Breast epithelium (tissue), 3 donors: ENCODE results near the gene RTN3.

Experiments
- POLR2A ChIP-seq: fragments of 450-650 bp; IDR thresholded peaks from one replicate; pipeline ENCODE4 v1.6.1; 2016; ENCODE audit warnings: antibody characterized with exemption, mild to moderate bottlenecking, moderate library complexity
- TF ChIP-seq, protein P1 (sequence below), 3 donors: fragments of 450-650 bp; IDR thresholded peaks; one replicate each; pipeline ENCODE4 v1.5.1; 2016 to 2017; ENCODE audit warnings: antibody characterized with exemption in 3 of 3, mild to moderate bottlenecking in 3 of 3, moderate library complexity in 3 of 3

DNA sequence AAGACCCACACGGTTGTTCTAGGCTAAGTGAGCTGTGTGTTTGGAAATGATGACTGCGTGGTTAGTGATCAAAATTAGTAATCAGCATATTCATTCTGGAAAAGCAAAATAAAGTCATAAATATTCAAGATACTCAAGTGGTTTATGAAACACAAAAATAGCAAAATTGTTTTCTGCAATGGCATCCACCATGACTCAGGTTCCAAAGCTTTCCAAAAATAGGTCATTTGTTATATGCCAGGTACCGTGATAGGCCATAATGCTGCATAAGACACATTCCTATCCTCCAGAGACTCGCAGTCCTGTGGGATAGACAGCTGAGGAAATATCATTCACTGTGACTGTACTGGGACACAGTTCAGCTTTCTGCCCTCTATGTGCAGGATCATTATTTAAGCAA, 7.7 kb upstream of the RTN3 start:
- TF ChIP-seq, protein P1, sequence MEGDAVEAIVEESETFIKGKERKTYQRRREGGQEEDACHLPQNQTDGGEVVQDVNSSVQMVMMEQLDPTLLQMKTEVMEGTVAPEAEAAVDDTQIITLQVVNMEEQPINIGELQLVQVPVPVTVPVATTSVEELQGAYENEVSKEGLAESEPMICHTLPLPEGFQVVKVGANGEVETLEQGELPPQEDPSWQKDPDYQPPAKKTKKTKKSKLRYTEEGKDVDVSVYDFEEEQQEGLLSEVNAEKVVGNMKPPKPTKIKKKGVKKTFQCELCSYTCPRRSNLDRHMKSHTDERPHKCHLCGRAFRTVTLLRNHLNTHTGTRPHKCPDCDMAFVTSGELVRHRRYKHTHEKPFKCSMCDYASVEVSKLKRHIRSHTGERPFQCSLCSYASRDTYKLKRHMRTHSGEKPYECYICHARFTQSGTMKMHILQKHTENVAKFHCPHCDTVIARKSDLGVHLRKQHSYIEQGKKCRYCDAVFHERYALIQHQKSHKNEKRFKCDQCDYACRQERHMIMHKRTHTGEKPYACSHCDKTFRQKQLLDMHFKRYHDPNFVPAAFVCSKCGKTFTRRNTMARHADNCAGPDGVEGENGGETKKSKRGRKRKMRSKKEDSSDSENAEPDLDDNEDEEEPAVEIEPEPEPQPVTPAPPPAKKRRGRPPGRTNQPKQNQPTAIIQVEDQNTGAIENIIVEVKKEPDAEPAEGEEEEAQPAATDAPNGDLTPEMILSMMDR (IDR thresholded peaks at IDR 0.05): no peak
- TF ChIP-seq POLR2A: no peak
